Measurements from ENCODE around the gene ATG13. TPM values are rescaled to one million over a fixed set of nuclear protein-coding genes. Genes with fewer than 3 reads are reported as not detected.
A peak's percentile ranks its signal among the peaks of the same experiment; 100 is the strongest.

ATG13 gene
- total RNA-seq, 2 experiments from 2014 or later = 46.4 to 53.2 TPM

- Histone ChIP-seq H3K4me3 (ENCODE audit: low read depth, low read length, poor library complexity, severe bottlenecking) (no peak overlapping the region), H3K9me3 (ENCODE audit: low read length) (no peaks in the 10 kb centered on the region), H4K20me1 (ENCODE audit: insufficient read depth, low read length) (no peaks in the 10 kb centered on the region), H3K4me1 (ENCODE audit: insufficient read depth, low read length, poor library complexity, severe bottlenecking) (peaks cover 16% of the 10 kb centered on the region), H3K36me3 (ENCODE audit: insufficient read depth, low read length) (peaks cover 49% of the 10 kb centered on the region), H3K4me2 (ENCODE audit: low read length) (no peak overlapping the region), H3K9me2 (ENCODE audit: insufficient read depth, low read length) (no peaks in the 10 kb centered on the region), H2AFZ (ENCODE audit: low read length) (no peak overlapping the region), H3K27ac (ENCODE audit: low read depth, low read length, poor library complexity, severe bottlenecking) (no peak overlapping the region), H3K79me2 (ENCODE audit: insufficient read depth, low read depth, low read length) (no peaks in the 10 kb centered on the region)
- POLR2A ChIA-PET = interaction anchor here (0.7 to 0.8 kb wide), 2 partner anchors 15 to 596 kb away, joined by 3 to 4 read pairs; no protein-coding TSS in a partner anchor
- no peak for TF ChIP-seq EZH2phosphoT487 (IDR thresholded peaks at IDR 0.05; ENCODE audit: borderline replicate concordance, low read depth, low read length)
- TF ChIP-seq CTCF (conservative IDR thresholded peaks at IDR 0.05; ENCODE audit: low read length) = no peak
- BruUV-seq (replicated peaks) = no TSS peak
- intact Hi-C loops (cut with micrococcal nuclease; ENCODE audit: unreplicated experiment) = no loop called here
- DNase-seq (ENCODE audit: low spot score) = no peak
- CTCF ChIA-PET (ENCODE audit: unreplicated experiment) = interaction anchor here (0.6 kb wide), 1 partner anchor 449 kb away, joined by 3 read pairs; no protein-coding TSS in a partner anchor
These were observed 58.6 kb downstream of the ATG13 start for GRCh38 chr11:46675949-46676348.

- Histone ChIP-seq H3K9me3 (ENCODE audit: low read length) (no peaks in the 10 kb centered on the region), H3K79me2 (ENCODE audit: insufficient read depth, low read depth, low read length) (no peaks in the 10 kb centered on the region), H3K36me3 (ENCODE audit: insufficient read depth, low read length) (peaks cover 48% of the 10 kb centered on the region), H2AFZ (ENCODE audit: low read length) (no peak overlapping the region), H3K4me1 (ENCODE audit: insufficient read depth, low read length, poor library complexity, severe bottlenecking) (peaks cover 16% of the 10 kb centered on the region), H4K20me1 (ENCODE audit: insufficient read depth, low read length) (no peaks in the 10 kb centered on the region), H3K27ac (ENCODE audit: low read depth, low read length, poor library complexity, severe bottlenecking) (no peak overlapping the region), H3K9me2 (ENCODE audit: insufficient read depth, low read length) (no peaks in the 10 kb centered on the region), H3K4me3 (ENCODE audit: low read depth, low read length, poor library complexity, severe bottlenecking) (no peak overlapping the region), H3K4me2 (ENCODE audit: low read length) (no peak overlapping the region)
- no peak for DNase-seq (ENCODE audit: low spot score)
- intact Hi-C loops (cut with micrococcal nuclease; ENCODE audit: unreplicated experiment) = no loop called here
- CTCF ChIA-PET (ENCODE audit: unreplicated experiment) = interaction anchor here (0.6 kb wide), 1 partner anchor 448 kb away, joined by 3 read pairs; no protein-coding TSS in a partner anchor
- POLR2A ChIA-PET = interaction anchor here (0.7 kb wide), 1 partner anchor 597 kb away, joined by 4 read pairs; no protein-coding TSS in a partner anchor
- TF ChIP-seq EZH2phosphoT487 (IDR thresholded peaks at IDR 0.05; ENCODE audit: borderline replicate concordance, low read depth, low read length) (no peak), CTCF (conservative IDR thresholded peaks at IDR 0.05; ENCODE audit: low read length) (no peak)
- no TSS peak for BruUV-seq (replicated peaks)
These were observed 59.2 kb downstream of the ATG13 start for GRCh38 chr11:46676436-46677158.

- intact Hi-C loops (cut with micrococcal nuclease; ENCODE audit: unreplicated experiment) = no loop called here
- no peaks in the 10 kb centered on the region for H3K79me2 ChIP-seq (ENCODE audit: insufficient read depth, low read depth, low read length)
- no peak for DNase-seq (ENCODE audit: low spot score)
- H2AFZ ChIP-seq (ENCODE audit: low read length) = no peak overlapping the region
- CTCF ChIA-PET (ENCODE audit: unreplicated experiment) = no interaction called here
- POLR2A ChIA-PET = no interaction called here
- H3K9me3 ChIP-seq (ENCODE audit: low read length) = no peaks in the 10 kb centered on the region
- H4K20me1 ChIP-seq (ENCODE audit: insufficient read depth, low read length) = no peaks in the 10 kb centered on the region
- no peak overlapping the region for H3K4me3 ChIP-seq (ENCODE audit: low read depth, low read length, poor library complexity, severe bottlenecking)
- H3K9me2 ChIP-seq (ENCODE audit: insufficient read depth, low read length) = no peaks in the 10 kb centered on the region
- H3K4me2 ChIP-seq (ENCODE audit: low read length) = no peak overlapping the region
- no peak overlapping the region for H3K27ac ChIP-seq (ENCODE audit: low read depth, low read length, poor library complexity, severe bottlenecking)
- BruUV-seq (replicated peaks) = TSS peak; percentile 80
- TF ChIP-seq CTCF (conservative IDR thresholded peaks at IDR 0.05; ENCODE audit: low read length) = no peak
- no peak for TF ChIP-seq EZH2phosphoT487 (IDR thresholded peaks at IDR 0.05; ENCODE audit: borderline replicate concordance, low read depth, low read length)
- H3K4me1 ChIP-seq (ENCODE audit: insufficient read depth, low read length, poor library complexity, severe bottlenecking) = peaks cover 16% of the 10 kb centered on the region
- H3K36me3 ChIP-seq (ENCODE audit: insufficient read depth, low read length) = peaks cover 44% of the 10 kb centered on the region
These were observed 59.8 kb downstream of the ATG13 start for GRCh38 chr11:46677169-46677568.
